Measurements from ENCODE around the gene SRGAP3. TPM values are rescaled to one million over a fixed set of nuclear protein-coding genes. Genes with fewer than 3 reads are reported as not detected.

SRGAP3 gene
- total and polyA plus RNA-seq, 3 experiments from 2014 or later, result 0.84 to 2.1 (median 1.1) TPM

DNA sequence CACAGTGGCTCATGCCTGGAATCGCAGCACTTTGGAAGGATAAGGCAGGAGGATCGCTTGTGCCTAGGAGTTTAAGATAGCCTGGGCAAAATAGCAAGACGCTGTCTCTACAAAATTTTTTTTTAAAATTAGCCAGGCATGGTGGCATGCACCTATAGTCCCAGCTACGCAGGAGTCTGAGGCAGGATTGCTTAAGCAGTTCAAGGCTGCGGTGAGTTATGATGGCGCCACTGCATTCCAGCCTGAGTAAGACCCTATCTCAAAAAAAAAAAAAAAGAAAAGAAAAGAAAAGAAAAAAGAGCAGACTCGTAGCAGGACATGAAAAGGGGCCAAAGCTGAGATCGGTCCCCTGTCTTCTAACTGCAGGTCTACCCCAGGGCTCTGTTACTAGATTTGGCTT lies 18.9 kb downstream of the SRGAP3 start:
- ChIA-PET CTCF (no interaction called here), POLR2A (no interaction called here)
- H3K36me3 ChIP-seq (ENCODE audit: insufficient read depth, low read length), result no peaks in the 10 kb centered on the region
- no peak overlapping the region for H3K27ac ChIP-seq (ENCODE audit: low read depth, low read length)
- Mint-ChIP-seq H3K4me3 (no peak overlapping the region), H3K9me3 (no peaks in the 10 kb centered on the region), H3K36me3 (no peaks in the 10 kb centered on the region), H3K27me3 (peaks cover 0 to 6% of the 10 kb centered on the region in 2 donors), H3K27ac (peak overlapping the region in 1 of 8 donors; percentile 8), H3K4me1 (no peaks in the 10 kb centered on the region)
- no peaks in the 10 kb centered on the region for H3K27me3 ChIP-seq (ENCODE audit: insufficient read depth, low read length, poor library complexity, severe bottlenecking)
- no peaks in the 10 kb centered on the region for H3K9me3 ChIP-seq (ENCODE audit: low read length)
- no peaks in the 10 kb centered on the region for H3K4me1 ChIP-seq (ENCODE audit: insufficient read depth, low read length)
- no peak for DNase-seq
- H3K4me3 ChIP-seq (ENCODE audit: low read length), result no peak overlapping the region

DNA sequence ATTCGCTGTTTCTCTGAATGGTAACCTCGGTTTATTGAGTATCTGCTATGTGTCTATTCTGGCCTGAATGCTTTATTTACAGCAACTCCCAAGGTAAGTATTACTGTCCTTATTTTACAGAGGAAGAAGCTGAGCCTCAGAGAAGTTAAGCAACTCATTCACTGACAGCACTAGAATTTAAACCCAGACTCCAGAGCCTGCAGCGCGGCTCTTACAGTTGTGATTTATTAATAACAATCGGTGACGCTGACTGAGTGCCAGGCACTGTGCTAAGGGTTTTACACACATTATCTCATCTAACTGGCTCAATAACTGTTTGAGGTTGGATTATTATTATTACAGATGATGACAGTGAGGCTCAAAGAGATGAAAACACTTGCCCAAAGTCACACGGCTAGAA lies 19.6 kb downstream of the SRGAP3 start:
- Histone ChIP-seq H3K9me3 (ENCODE audit: low read length) (no peaks in the 10 kb centered on the region), H3K27ac (ENCODE audit: low read depth, low read length) (no peak overlapping the region), H3K4me1 (ENCODE audit: insufficient read depth, low read length) (no peaks in the 10 kb centered on the region), H3K36me3 (ENCODE audit: insufficient read depth, low read length) (no peaks in the 10 kb centered on the region), H3K27me3 (ENCODE audit: insufficient read depth, low read length, poor library complexity, severe bottlenecking) (no peaks in the 10 kb centered on the region), H3K4me3 (ENCODE audit: low read length) (no peak overlapping the region)
- Mint-ChIP-seq H3K4me3 (no peak overlapping the region), H3K27ac (no peak overlapping the region), H3K9me3 (no peaks in the 10 kb centered on the region), H3K4me1 (no peaks in the 10 kb centered on the region), H3K36me3 (no peaks in the 10 kb centered on the region), H3K27me3 (peaks cover 0 to 3% of the 10 kb centered on the region in 2 donors)
- POLR2A ChIA-PET, result no interaction called here
- no peak for DNase-seq
- CTCF ChIA-PET, result no interaction called here

DNA sequence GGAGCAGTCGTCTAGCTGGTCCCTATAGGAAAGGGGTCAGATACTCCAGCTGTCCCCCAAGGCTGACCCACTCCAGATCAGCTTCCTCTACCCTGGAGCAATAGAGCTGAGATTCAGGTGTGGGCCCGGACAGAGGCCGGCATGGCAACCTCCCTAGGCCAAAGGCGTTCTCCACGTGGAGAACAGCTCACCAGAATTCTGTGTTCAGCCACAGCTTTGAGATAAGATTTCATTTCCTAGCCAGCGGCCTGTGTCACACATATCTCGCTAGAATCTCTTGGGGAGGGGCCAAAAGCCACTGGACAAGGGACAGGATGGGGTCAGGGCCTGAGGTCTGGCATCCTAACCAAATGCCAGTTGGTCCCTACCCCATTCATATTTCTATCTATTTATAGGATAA lies 20.1 kb downstream of the SRGAP3 start:
- Histone ChIP-seq H3K9me3 (ENCODE audit: low read length) (no peaks in the 10 kb centered on the region), H3K36me3 (ENCODE audit: insufficient read depth, low read length) (no peaks in the 10 kb centered on the region), H3K4me1 (ENCODE audit: insufficient read depth, low read length) (no peaks in the 10 kb centered on the region), H3K4me3 (ENCODE audit: low read length) (no peak overlapping the region), H3K27me3 (ENCODE audit: insufficient read depth, low read length, poor library complexity, severe bottlenecking) (no peaks in the 10 kb centered on the region), H3K27ac (ENCODE audit: low read depth, low read length) (no peak overlapping the region)
- H3K36me3 Mint-ChIP-seq, result no peaks in the 10 kb centered on the region
- H3K4me3 Mint-ChIP-seq, result no peak overlapping the region
- no peak for DNase-seq
- H3K4me1 Mint-ChIP-seq, result no peaks in the 10 kb centered on the region
- no peak overlapping the region for H3K27ac Mint-ChIP-seq
- no peaks in the 10 kb centered on the region for H3K27me3 Mint-ChIP-seq
- no peaks in the 10 kb centered on the region for H3K9me3 Mint-ChIP-seq
- POLR2A ChIA-PET, result no interaction called here
- CTCF ChIA-PET, result no interaction called here

DNA sequence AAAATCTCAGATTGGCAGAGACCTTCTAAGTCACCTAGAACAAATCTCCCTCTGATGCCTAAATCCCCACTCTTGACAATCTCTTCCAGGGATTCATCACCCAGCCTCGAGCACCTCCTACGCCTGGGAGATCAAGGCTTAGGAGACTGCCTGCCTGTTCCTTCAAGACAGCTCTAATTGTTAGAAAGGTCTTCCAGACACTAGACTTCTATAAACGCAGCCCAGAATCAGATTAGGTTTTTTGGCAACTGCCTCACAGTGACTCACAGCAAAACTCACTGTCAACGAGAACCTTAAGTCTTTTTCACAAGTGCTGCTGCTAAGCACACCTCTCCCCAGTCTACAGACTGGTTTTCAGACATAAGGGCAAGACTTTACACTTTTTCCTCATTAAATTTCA lies 23.1 kb downstream of the SRGAP3 start:
- H3K4me1 Mint-ChIP-seq, result no peaks in the 10 kb centered on the region
- H3K27me3 Mint-ChIP-seq, result no peaks in the 10 kb centered on the region
- no peaks in the 10 kb centered on the region for H3K4me1 ChIP-seq (ENCODE audit: insufficient read depth, low read length)
- no peak overlapping the region for H3K27ac Mint-ChIP-seq
- H3K9me3 Mint-ChIP-seq, result no peaks in the 10 kb centered on the region
- H3K4me3 ChIP-seq (ENCODE audit: low read length), result no peak overlapping the region
- CTCF ChIA-PET, result no interaction called here
- H3K9me3 ChIP-seq (ENCODE audit: low read length), result no peaks in the 10 kb centered on the region
- no peak overlapping the region for H3K27ac ChIP-seq (ENCODE audit: low read depth, low read length)
- POLR2A ChIA-PET, result no interaction called here
- no peaks in the 10 kb centered on the region for H3K36me3 ChIP-seq (ENCODE audit: insufficient read depth, low read length)
- H3K36me3 Mint-ChIP-seq, result peaks cover 0 to 2% (median 0%) of the 10 kb centered on the region in 3 donors
- H3K27me3 ChIP-seq (ENCODE audit: insufficient read depth, low read length, poor library complexity, severe bottlenecking), result no peaks in the 10 kb centered on the region
- no peak for DNase-seq
- H3K4me3 Mint-ChIP-seq, result no peak overlapping the region

DNA sequence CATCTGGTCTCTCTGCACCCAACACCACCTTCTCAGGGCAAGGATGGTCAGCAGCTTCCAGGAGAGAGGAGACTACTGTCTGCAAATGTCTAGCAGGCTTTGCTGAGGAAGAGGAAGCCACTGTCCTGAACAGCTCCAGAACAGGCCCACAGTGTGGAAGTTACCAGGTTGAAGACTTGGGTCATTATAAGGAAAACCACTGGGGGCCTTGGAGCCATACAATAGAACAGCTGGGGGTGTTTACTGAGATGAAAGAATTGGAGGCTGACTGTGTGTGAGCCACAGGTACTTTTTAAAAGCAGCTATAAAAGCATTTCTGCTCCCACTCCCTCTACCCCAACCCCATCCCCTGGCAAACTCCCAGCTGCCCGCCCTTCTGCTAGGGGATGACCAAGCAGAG lies 24.2 kb downstream of the SRGAP3 start:
- no peak for DNase-seq
- Mint-ChIP-seq H3K4me3 (no peak overlapping the region), H3K4me1 (no peaks in the 10 kb centered on the region), H3K27me3 (no peaks in the 10 kb centered on the region), H3K36me3 (peaks cover 0 to 2% (median 0%) of the 10 kb centered on the region in 3 donors), H3K27ac (no peak overlapping the region), H3K9me3 (no peaks in the 10 kb centered on the region)
- no peaks in the 10 kb centered on the region for H3K27me3 ChIP-seq (ENCODE audit: insufficient read depth, low read length, poor library complexity, severe bottlenecking)
- no peaks in the 10 kb centered on the region for H3K9me3 ChIP-seq (ENCODE audit: low read length)
- no peaks in the 10 kb centered on the region for H3K4me1 ChIP-seq (ENCODE audit: insufficient read depth, low read length)
- POLR2A ChIA-PET, result no interaction called here
- H3K27ac ChIP-seq (ENCODE audit: low read depth, low read length), result no peak overlapping the region
- no peak overlapping the region for H3K4me3 ChIP-seq (ENCODE audit: low read length)
- H3K36me3 ChIP-seq (ENCODE audit: insufficient read depth, low read length), result no peaks in the 10 kb centered on the region
- CTCF ChIA-PET, result no interaction called here

DNA sequence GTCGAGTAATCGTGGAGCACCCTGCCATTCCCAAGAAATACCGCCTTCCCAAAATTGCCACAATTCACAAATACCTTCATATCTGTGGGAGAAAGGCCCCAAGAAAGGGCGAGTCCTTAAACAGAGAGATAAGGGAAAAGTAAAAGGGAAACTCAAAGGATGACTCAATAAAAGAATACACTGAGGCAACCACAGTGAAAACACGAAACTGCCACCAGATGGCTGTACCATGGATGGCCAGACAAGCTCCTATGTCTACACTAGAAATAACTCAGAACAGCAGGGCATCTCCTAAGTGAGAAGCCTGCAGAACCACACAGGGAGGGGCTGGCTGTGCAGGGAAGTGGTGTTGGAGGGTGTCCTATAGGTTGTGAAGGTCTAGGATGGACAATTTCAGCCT lies 25.0 kb downstream of the SRGAP3 start:
- no peak overlapping the region for H3K4me3 Mint-ChIP-seq
- no peak overlapping the region for H3K27ac Mint-ChIP-seq
- ChIA-PET CTCF (no interaction called here), POLR2A (no interaction called here)
- no peak for DNase-seq
- H3K27ac ChIP-seq (ENCODE audit: low read depth, low read length), result no peak overlapping the region
- H3K4me3 ChIP-seq (ENCODE audit: low read length), result no peak overlapping the region
- H3K9me3 ChIP-seq (ENCODE audit: low read length), result no peaks in the 10 kb centered on the region
- no peaks in the 10 kb centered on the region for H3K4me1 Mint-ChIP-seq
- H3K27me3 Mint-ChIP-seq, result no peaks in the 10 kb centered on the region
- H3K9me3 Mint-ChIP-seq, result no peaks in the 10 kb centered on the region
- H3K36me3 Mint-ChIP-seq, result peaks cover 0 to 2% (median 0%) of the 10 kb centered on the region in 3 donors
- H3K27me3 ChIP-seq (ENCODE audit: insufficient read depth, low read length, poor library complexity, severe bottlenecking), result no peaks in the 10 kb centered on the region
- H3K4me1 ChIP-seq (ENCODE audit: insufficient read depth, low read length), result no peaks in the 10 kb centered on the region
- no peaks in the 10 kb centered on the region for H3K36me3 ChIP-seq (ENCODE audit: insufficient read depth, low read length)

DNA sequence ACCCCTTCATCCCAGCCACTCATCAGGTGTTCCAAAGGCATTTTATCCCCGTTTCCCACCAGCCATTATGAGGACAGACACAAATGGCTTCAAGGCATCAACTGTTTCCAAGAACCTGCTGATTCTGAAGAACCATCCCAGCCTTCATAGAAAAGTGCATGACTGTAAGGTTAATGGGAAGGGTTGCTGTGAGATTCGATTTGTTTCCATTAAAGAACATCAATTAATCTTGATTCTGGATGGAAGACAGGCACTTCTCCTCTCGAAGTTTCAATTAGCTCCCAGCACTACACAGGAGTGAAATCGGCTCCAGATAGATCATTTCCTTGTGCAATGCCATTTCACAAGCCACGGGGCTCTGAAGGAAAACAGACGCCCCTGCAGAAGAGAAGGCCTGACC lies 25.8 kb downstream of the SRGAP3 start:
- Mint-ChIP-seq H3K4me1 (no peaks in the 10 kb centered on the region), H3K36me3 (peaks cover 0 to 2% (median 0%) of the 10 kb centered on the region in 3 donors), H3K27ac (no peak overlapping the region), H3K9me3 (no peaks in the 10 kb centered on the region), H3K4me3 (no peak overlapping the region), H3K27me3 (no peaks in the 10 kb centered on the region)
- CTCF ChIA-PET, result no interaction called here
- POLR2A ChIA-PET, result no interaction called here
- DNase-seq, result no peak
- Histone ChIP-seq H3K4me1 (ENCODE audit: insufficient read depth, low read length) (no peaks in the 10 kb centered on the region), H3K36me3 (ENCODE audit: insufficient read depth, low read length) (no peaks in the 10 kb centered on the region), H3K27ac (ENCODE audit: low read depth, low read length) (no peak overlapping the region), H3K4me3 (ENCODE audit: low read length) (no peak overlapping the region), H3K27me3 (ENCODE audit: insufficient read depth, low read length, poor library complexity, severe bottlenecking) (no peaks in the 10 kb centered on the region), H3K9me3 (ENCODE audit: low read length) (no peaks in the 10 kb centered on the region)

DNA sequence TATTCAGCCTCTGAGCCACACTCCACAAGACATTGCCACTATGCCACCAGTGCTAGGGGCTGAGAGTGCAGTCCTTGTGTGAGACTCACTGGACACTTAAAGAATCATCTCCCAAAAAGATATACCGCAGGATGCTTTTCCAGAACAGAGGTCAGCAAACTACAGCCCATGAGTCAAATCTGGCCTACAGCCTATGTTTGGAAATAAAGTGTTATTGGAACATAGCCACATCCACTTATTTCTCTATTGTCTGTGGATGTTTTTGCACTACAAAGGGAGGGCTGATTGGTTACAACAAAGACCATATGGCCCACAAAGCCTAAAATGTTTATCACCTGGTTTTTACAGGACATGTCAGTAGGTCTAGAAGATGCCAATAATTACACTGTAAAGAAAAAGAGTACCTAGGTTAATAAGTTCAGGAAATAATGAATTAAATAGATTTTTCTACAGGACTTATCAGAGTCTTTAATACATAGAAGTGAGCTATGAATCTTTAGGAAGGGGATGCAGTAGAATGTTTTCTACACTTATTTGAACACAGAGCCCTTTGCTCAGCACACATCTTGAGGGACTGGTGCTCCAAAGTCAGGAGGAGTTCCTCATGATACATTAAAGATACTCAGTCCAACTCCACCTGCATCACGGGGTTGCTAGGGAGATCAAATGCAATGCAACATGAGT lies 26.3 kb downstream of the SRGAP3 start:
- ChIA-PET CTCF (no interaction called here), POLR2A (no interaction called here)
- no peak overlapping the region for H3K4me3 Mint-ChIP-seq
- no peak for DNase-seq
- H3K9me3 Mint-ChIP-seq, result no peaks in the 10 kb centered on the region
- Histone ChIP-seq H3K9me3 (ENCODE audit: low read length) (no peaks in the 10 kb centered on the region), H3K27ac (ENCODE audit: low read depth, low read length) (no peak overlapping the region), H3K27me3 (ENCODE audit: insufficient read depth, low read length, poor library complexity, severe bottlenecking) (no peaks in the 10 kb centered on the region), H3K4me1 (ENCODE audit: insufficient read depth, low read length) (no peaks in the 10 kb centered on the region), H3K4me3 (ENCODE audit: low read length) (no peak overlapping the region), H3K36me3 (ENCODE audit: insufficient read depth, low read length) (no peaks in the 10 kb centered on the region)
- H3K27me3 Mint-ChIP-seq, result no peaks in the 10 kb centered on the region
- H3K27ac Mint-ChIP-seq, result peak overlapping the region in 1 of 8 donors; percentile 42
- H3K36me3 Mint-ChIP-seq, result peaks cover 0 to 2% (median 0%) of the 10 kb centered on the region in 3 donors
- H3K4me1 Mint-ChIP-seq, result no peaks in the 10 kb centered on the region

DNA sequence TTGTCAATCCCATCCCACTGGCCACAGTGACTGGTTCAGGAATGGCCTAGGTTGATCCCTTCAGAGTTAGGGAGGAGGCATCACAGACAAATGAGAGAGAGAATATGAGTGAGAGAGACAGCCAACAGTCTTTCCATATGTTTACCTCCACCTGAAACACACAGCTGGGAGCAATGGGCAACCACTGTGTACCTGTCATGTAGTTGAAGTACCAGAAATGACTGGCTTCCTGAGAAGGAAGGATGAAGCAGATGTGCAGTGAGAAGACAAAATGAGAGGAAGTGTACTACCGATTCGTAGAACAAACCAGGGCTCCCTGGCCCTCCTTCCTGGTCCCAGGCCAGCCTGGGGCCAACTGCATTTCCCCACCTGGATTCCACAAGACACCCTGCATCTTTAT lies 27.4 kb downstream of the SRGAP3 start:
- CTCF ChIA-PET, result interaction anchor here (0.6 kb wide), 1 partner anchor 234 kb away, joined by 3 read pairs; no protein-coding TSS in a partner anchor
- H3K4me1 ChIP-seq (ENCODE audit: insufficient read depth, low read length), result no peaks in the 10 kb centered on the region
- POLR2A ChIA-PET, result no interaction called here

More for the DNA sequence above, 27.4 kb downstream of the SRGAP3 start:
- Mint-ChIP-seq H3K36me3 (peaks cover 0 to 2% (median 0%) of the 10 kb centered on the region in 3 donors), H3K27ac (no peak overlapping the region), H3K4me1 (no peaks in the 10 kb centered on the region), H3K4me3 (no peak overlapping the region), H3K9me3 (no peaks in the 10 kb centered on the region), H3K27me3 (no peaks in the 10 kb centered on the region)
- Histone ChIP-seq H3K9me3 (ENCODE audit: low read length) (no peaks in the 10 kb centered on the region), H3K27me3 (ENCODE audit: insufficient read depth, low read length, poor library complexity, severe bottlenecking) (no peaks in the 10 kb centered on the region), H3K27ac (ENCODE audit: low read depth, low read length) (no peak overlapping the region), H3K36me3 (ENCODE audit: insufficient read depth, low read length) (no peaks in the 10 kb centered on the region), H3K4me3 (ENCODE audit: low read length) (no peak overlapping the region)
- no peak for DNase-seq

Data from CD8-positive, alpha-beta memory T cell (primary cell).